Esophagus squamous epithelium (tissue), 4 donors: ENCODE measurements around the gene LRCH4.

Experiments used
- CTCF ChIP-seq, 6 experiments: fragments of 450-650 bp in 4 of 6; fragments of 200-600 bp in 2 of 6; sonication (generic) in 2 of 6; IDR thresholded peaks; one replicate each; pipeline ENCODE4 v1.5.1; 2016 to 2019; ENCODE audit warnings: antibody characterized with exemption in 6 of 6, mild to moderate bottlenecking in 4 of 6, moderate library complexity in 4 of 6
- POLR2A ChIP-seq, 4 donors: fragments of 450-650 bp; IDR thresholded peaks; one replicate each; pipeline ENCODE4 v1.6.1; 2017; ENCODE audit warnings: antibody characterized with exemption in 4 of 4, mild to moderate bottlenecking in 4 of 4, moderate library complexity in 3 of 4

- TF ChIP-seq POLR2A (IDR thresholded peaks at IDR 0.05) (peak in 1 of 4 donors; percentile 14), CTCF (IDR thresholded peaks at IDR 0.05) (no peak)
Observed at GRCh38 chr7:100578246-100579183, 7.4 kb downstream of the LRCH4 start.
